Suprapubic skin (tissue), 2 donors: ENCODE measurements around the gene CEACAM1.

Experiments used
- EP300 ChIP-seq: sonication (generic); formaldehyde crosslinking; IDR thresholded peaks from one replicate; pipeline ENCODE4 v1.6.1; 2017; ENCODE audit warnings: antibody characterized with exemption
- POLR2A ChIP-seq, 2 donors: fragments of 450-650 bp; IDR thresholded peaks; one replicate each; pipeline ENCODE4 v1.6.1; 2017; ENCODE audit warnings: antibody characterized with exemption in 2 of 2, mild to moderate bottlenecking in 2 of 2, moderate library complexity in 2 of 2

- TF ChIP-seq POLR2A (IDR thresholded peaks at IDR 0.05), result no peak
- TF ChIP-seq EP300, result no peak
Observed at GRCh38 chr19:42480335-42481095, 47.8 kb downstream of the CEACAM1 start.
